HUES64 (cell line): ENCODE measurements around the gene RGMB.

Source experiments
- H3K27ac ChIP-seq: 2 replicates; pipeline ENCODE4 v1.7.0; 2013; ENCODE audit warnings: low read depth, low read length, inconsistent platforms
- H3K27me3 ChIP-seq: 2 replicates; pipeline ENCODE4 v1.6.1; 2013; ENCODE audit warnings: mild to moderate bottlenecking, low read length; ENCODE audit not compliant: insufficient read depth
- H3K36me3 ChIP-seq: 2 replicates; pipeline ENCODE4 v1.6.1; 2013; ENCODE audit warnings: mild to moderate bottlenecking, low read length; ENCODE audit not compliant: insufficient read depth
- H3K4me1 ChIP-seq: 2 replicates; pipeline ENCODE4 v1.6.1; 2013; ENCODE audit warnings: mild to moderate bottlenecking, low read length, moderate library complexity; ENCODE audit not compliant: insufficient read depth
- H3K4me3 ChIP-seq: 2 replicates; pipeline ENCODE4 v1.5.1; 2013; ENCODE audit warnings: mild to moderate bottlenecking, low read length, moderate library complexity
- H3K9ac ChIP-seq: 2 replicates; pipeline ENCODE4 v1.6.1; 2013; ENCODE audit warnings: mild to moderate bottlenecking, low read depth, low read length
- H3K9me3 ChIP-seq: 2 replicates; pipeline ENCODE4 v1.6.1; 2013; ENCODE audit warnings: low read depth, low read length; ENCODE audit not compliant: insufficient read depth
- WGBS: fragments of 150-250, 120-280 bp; methylation state at CpG from one replicate; pipeline ENCODE4 v1.1.7; 2013; ENCODE audit warnings: missing lambda C conversion rate; 5-methylcytosine and 5-hydroxymethylcytosine counted together

The RGMB gene

DNA sequence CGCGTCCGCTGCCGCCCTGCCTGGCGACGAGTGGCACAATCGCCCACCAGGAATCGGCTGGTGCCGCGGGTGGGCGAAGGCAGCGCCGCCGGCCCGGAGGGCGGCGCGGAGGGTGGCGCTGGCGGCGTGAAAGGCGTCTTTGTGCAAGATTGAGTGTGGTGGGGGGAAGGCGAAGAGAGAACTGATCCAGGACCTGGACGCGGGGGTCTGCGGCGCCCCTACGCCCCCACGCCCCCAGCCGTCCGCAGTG, 4.6 kb upstream of the RGMB start:
- Histone ChIP-seq H3K36me3 (no peaks in the 10 kb centered on the region), H3K9me3 (no peaks in the 10 kb centered on the region), H3K4me1 (peaks cover 27% of the 10 kb centered on the region), H3K4me3 (peak overlapping the region; percentile 86), H3K9ac (peak overlapping the region; percentile 72), H3K27ac (peak overlapping the region; percentile 67; the same call in 1 of the 2 replicates), H3K27me3 (peaks cover 28% of the 10 kb centered on the region)
- WGBS: under 1% methylated on average over 31 of the region's 31 CpGs

DNA sequence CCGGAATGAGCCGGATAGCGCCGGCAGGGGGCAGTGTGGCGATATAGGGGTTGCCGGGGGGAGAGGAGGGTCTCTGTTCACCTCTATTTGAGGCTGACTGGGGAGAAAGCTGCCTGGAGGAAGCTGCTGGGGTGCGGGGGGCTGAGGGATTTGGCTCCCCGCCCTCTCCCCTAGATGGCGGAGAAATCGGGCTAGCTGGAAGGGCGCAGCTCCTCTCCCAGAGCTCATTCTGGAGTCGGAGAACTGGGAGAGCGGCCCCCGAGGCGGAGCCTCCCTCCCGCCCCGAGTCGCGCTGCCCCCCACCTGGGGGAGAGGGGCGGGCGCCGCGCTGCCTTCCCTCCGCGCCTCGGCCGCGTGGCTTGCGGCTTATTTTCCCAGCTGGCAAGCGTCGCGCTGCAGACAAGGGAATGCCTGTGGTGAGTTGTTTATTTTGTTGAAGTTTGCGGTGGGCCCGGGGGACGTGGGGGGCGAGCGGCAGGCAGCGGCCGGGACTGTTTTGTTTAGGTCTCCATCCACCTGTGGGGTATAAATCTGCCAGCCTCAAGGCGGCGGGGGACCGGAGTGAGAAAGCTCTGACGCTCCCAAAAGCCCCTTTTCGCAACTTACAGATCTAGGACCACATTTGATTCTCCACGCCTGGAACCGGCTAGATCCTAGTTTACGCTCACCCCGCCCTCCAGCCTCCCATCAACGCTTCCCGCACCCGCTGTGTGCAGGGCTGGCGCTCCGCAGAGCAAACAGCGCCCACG, 4.1 kb upstream of the RGMB start:
- peaks cover 26% of the 10 kb centered on the region for H3K4me1 ChIP-seq
- peaks cover 28% of the 10 kb centered on the region for H3K27me3 ChIP-seq
- H3K9me3 ChIP-seq: no peaks in the 10 kb centered on the region
- H3K27ac ChIP-seq: peak overlapping the region; percentile 61; the same call in 1 of the 2 replicates
- peak overlapping the region; percentile 86 for H3K4me3 ChIP-seq
- no peaks in the 10 kb centered on the region for H3K36me3 ChIP-seq
- peak overlapping the region; percentile 72 for H3K9ac ChIP-seq
- WGBS: under 1% methylated on average over 55 of the region's 55 CpGs

DNA sequence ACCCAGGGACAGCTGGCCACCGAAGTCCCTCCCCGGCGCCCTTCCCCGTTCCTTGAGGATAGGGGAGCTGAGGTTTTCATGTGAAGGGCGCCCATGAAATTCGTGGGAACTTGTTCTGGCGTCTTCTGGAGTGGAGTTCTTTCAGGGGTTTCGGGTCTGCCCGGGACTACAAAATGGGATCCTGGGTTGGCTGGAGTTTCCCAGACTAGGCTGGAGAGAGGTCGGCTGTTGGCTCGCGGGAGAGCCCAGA, 3.6 kb upstream of the RGMB start:
- Histone ChIP-seq H3K27me3 (peaks cover 28% of the 10 kb centered on the region), H3K4me3 (peak overlapping the region; percentile 86), H3K36me3 (0 out of 2 replicates have a peak, but pooled peaks cover 1% of the 10 kb centered on the region), H3K4me1 (peaks cover 23% of the 10 kb centered on the region), H3K9me3 (no peaks in the 10 kb centered on the region), H3K27ac (peak overlapping the region; percentile 61; the same call in 1 of the 2 replicates), H3K9ac (peak overlapping the region; percentile 72)
- WGBS: under 1% methylated on average over 12 of the region's 12 CpGs

DNA sequence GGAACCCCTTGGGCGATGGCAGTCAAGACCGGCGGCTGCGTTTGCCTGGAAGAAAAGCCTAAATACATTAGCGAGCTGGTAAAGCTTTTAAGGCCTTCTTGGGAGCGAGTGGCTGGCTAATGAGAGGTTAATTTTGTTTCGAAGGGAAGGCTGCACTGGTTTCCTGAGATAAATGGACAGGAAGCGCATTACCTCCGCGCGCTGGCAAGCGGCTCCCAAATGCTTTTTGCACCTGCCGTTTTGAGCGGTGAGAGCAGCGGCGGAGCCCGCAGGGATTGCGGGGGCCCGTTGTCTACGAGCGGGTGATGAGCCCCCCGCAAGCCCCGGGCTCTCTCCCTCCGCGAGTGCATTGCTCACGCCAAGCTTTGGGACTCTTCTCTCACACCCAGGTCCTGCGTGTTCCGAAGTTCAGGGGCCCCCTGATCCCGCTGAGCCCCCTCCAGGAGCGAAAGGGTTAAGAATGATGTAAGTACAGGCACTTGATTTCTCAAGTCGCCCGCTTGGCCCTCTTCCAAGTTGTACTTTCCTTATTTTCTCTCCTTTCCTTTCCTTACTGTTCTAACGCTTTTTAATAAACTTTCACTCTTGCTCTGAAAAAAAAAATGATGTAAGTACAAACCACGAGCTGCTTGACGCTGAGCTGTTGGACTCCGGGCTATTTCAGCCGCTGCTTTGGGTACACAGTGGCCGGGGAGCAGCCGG, 3.1 kb upstream of the RGMB start:
- 1% methylated on average over 39 of the region's 39 CpGs for WGBS
- H3K9ac ChIP-seq: peak overlapping the region; percentile 72
- H3K4me1 ChIP-seq: peaks cover 27% of the 10 kb centered on the region
- no peaks in the 10 kb centered on the region for H3K9me3 ChIP-seq
- H3K27me3 ChIP-seq: peaks cover 28% of the 10 kb centered on the region
- 0 out of 2 replicates have a peak, but pooled peaks cover 6% of the 10 kb centered on the region for H3K36me3 ChIP-seq
- peak overlapping the region; percentile 86 for H3K4me3 ChIP-seq
- peak overlapping the region; percentile 61; the same call in 1 of the 2 replicates for H3K27ac ChIP-seq

DNA sequence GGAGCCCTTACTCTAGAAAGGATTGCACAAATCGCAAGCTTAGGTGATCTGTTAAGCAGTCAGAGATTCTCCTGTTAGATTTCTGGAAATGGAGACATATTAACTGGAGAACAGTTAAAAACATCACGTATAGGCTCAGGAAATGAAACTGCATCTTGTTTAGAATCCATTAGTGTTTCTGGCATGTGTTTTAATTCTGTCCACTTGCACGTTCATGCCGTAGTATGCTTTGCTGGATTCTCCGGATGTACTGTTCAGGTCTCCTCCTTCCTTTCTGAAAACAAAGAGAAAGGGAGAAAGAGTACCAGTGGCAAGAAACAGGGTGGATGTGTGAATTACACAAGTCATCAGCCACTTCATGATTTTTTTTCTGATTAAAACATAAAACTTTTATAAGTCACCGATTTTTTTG, 2.5 kb upstream of the RGMB start:
- peaks cover 28% of the 10 kb centered on the region for H3K27me3 ChIP-seq
- no peak overlapping the region for H3K27ac ChIP-seq
- H3K4me1 ChIP-seq: peaks cover 32% of the 10 kb centered on the region
- H3K9ac ChIP-seq: peak overlapping the region; percentile 72
- H3K9me3 ChIP-seq: no peaks in the 10 kb centered on the region
- 4% methylated on average over 6 of the region's 6 CpGs for WGBS
- peaks cover 12% of the 10 kb centered on the region; the same call in 1 of the 2 replicates for H3K36me3 ChIP-seq
- H3K4me3 ChIP-seq: peak overlapping the region; percentile 86

DNA sequence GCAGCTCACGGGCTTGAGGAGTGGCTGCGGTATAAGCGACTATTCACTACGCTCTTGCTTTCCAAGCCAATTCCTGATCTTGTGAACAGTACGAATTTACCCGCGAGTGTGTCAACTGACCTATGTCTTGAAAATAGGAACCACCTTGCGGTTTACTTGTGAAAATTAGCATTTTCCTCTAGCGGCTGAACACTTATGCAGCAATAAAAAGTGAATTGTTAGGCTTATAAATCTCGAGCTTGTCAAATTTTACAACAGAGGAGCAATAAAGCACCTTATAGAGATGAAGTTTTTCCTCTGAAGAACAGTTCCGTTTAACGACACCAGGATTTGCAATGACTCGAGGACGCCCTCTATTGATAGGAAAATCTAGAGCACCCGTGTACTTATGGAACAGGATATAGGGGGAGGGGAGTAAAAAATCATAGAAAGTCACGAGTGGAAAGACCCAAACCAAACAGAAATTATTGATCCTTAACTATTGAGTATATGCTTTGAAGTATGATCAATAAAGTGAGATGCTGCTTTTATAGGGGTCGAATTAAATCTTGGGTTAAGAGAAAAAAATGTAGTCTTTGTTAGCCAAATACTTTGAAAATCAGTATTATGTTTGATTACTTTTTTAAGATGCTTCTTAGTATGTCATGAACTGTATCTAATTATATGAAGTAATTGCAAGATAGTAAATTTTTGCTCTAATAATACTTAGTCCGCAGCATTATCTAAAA, 1.9 kb upstream of the RGMB start:
- H3K4me3 ChIP-seq: peak overlapping the region; percentile 86
- no peak overlapping the region for H3K27ac ChIP-seq
- 1% methylated on average over 17 of the region's 18 CpGs for WGBS
- H3K27me3 ChIP-seq: peaks cover 28% of the 10 kb centered on the region
- peak overlapping the region; percentile 72; the same call in 1 of the 2 replicates for H3K9ac ChIP-seq
- no peaks in the 10 kb centered on the region for H3K9me3 ChIP-seq
- peaks cover 17% of the 10 kb centered on the region; the same call in 1 of the 2 replicates for H3K36me3 ChIP-seq
- peaks cover 37% of the 10 kb centered on the region for H3K4me1 ChIP-seq

DNA sequence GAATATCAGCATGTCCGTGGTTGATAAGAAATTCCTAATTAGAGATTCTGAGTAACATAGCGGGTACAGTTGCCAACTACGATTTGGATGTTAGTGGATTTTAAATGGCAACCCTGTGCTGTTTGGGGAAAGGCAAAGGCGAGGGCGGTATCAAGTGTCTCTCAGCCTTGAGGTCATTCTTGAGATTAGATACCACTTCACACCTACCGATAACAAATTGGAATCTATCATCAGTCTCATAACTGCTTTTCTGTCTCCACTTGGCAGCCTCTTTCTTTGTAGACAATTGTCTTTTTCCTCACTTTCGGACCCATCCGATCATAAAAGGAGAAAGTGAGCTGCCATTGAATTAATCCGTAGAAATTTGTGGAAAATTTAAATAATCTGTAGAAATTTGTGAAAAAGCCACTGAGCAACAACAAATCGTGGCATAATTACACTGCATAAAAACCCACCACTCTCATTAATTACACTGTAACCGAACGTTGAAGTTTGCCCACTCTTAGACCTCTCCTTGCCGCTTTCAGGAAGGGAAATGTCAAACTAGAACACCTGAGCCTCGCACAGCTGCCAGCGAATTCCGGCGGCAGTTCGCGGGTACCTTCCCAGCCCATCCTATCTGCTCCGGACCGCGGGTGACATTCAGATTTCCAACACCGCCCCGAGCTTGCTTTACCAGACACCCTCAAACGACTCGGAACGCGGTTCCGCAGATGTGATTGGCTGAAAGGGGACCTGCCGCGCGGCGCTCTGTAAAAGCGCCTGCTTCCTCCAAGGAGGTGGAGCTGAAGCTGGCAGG, 849 bp upstream of the RGMB start:
- Histone ChIP-seq H3K9me3 (no peaks in the 10 kb centered on the region), H3K27ac (peak overlapping the region; percentile 75), H3K4me3 (peak overlapping the region; percentile 86), H3K36me3 (peaks cover 22% of the 10 kb centered on the region; the same call in 1 of the 2 replicates), H3K4me1 (peaks cover 29% of the 10 kb centered on the region), H3K9ac (peak overlapping the region; percentile 69), H3K27me3 (peaks cover 28% of the 10 kb centered on the region)
- 16% methylated on average over 34 of the region's 34 CpGs for WGBS

DNA sequence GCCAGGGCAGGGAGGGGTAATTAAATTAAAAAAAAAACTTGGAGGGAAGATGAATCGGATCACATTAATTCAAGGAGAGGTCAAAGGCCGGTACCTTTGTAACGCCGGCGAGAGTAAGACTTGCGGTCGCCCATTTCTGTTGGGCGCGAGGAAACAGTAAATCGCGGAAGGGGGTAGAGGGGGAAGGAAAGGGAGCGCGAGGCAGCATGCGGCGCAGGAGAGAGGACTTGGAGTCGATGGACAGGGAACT, 324 bp upstream of the RGMB start:
- H3K4me1 ChIP-seq: peaks cover 25% of the 10 kb centered on the region
- H3K36me3 ChIP-seq: peaks cover 22% of the 10 kb centered on the region; the same call in 1 of the 2 replicates
- H3K4me3 ChIP-seq: peak overlapping the region; percentile 86
- H3K9me3 ChIP-seq: no peaks in the 10 kb centered on the region
- WGBS: under 1% methylated on average over 16 of the region's 16 CpGs
- peaks cover 28% of the 10 kb centered on the region for H3K27me3 ChIP-seq
- peak overlapping the region; percentile 69 for H3K9ac ChIP-seq
- H3K27ac ChIP-seq: peak overlapping the region; percentile 75

DNA sequence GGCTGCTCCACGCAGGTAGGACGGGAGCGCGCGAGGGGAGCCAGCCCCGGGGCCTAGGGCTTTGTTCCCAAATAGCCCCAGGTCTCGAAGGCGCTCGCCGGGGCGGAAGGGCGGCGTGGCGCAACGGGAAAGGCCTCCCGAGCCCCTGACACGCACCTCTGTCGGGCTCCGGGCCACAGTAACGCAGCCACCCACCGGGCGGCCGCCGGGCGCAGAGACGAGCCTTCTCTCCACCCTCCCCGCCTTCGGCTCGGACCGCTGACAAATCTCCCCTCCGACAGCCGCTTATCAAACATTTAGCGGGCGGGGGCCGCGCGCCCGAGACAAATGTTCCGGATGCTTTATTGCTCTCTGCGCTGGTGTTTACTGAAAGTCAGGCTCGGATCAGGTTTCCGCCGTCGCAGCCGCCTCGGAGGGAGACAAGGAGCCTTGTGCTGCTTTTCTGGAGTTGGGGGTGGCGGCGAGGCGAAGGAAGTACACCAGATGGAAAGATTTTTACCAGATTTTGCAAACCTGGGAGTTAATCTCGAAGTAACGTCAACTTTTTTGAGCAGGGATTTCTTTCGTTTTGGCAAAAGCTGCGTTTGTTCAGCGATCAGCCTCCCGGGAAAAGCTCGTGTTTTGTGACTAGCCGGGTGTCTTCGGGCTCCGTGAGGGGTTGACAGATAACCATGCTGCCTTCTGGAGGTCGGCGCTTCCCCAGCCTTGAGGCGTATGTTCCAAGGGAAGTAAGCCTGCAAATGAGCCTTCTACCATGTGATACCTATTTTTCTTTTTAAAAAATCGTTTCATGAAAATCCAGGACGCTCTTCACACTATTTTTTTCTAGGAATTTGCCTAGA, 950 bp downstream of the RGMB start:
- peaks cover 23% of the 10 kb centered on the region for H3K4me1 ChIP-seq
- peak overlapping the region; percentile 89 for H3K9ac ChIP-seq
- peaks cover 27% of the 10 kb centered on the region for H3K27me3 ChIP-seq
- 1% methylated on average over 63 of the region's 64 CpGs for WGBS
- no peaks in the 10 kb centered on the region for H3K9me3 ChIP-seq
- peak overlapping the region; percentile 86 for H3K4me3 ChIP-seq
- peak overlapping the region; percentile 77; the same call in 1 of the 2 replicates for H3K27ac ChIP-seq
- peaks cover 29% of the 10 kb centered on the region for H3K36me3 ChIP-seq
